ENCODE results near the gene CORIN.
"Not testable (repeated sequence)": the region's sequence is repeated elsewhere in the genome, so short reads cannot be mapped to it uniquely, and the experiment has no call there.

Gene CORIN

DNA sequence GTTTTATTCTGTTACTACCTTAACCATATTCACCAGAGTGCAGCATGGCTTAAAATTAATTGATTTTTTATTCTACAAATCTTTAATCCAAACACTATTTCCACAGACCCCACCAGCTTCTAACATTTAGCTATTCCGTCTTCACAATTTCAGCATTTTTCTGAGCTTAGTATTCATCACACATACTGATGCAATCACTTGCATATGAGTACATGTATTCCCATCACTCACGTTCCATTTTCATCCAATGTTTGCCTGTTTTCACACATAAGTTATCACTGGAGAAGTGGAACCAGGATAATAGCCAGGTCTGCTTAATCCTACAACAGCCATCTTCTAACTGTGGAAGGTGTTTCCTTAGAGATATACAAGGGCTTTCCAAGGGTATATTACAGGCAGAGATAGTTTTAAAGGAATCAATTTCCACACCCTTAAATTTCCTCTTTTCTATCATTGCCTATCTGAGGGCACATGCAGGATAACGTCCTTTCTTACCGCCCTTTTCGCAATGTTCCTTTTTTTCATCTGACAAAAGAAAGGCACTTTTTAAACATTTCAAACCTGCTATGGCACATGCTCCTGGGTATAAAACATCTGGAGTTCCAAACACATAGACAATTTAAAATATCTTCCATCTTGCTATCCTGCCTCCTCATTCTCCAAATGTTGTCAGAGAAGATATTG, 115.8 kb downstream of the CORIN start:
- DNase-seq (ENCODE audit: low spot score): no peak

DNA sequence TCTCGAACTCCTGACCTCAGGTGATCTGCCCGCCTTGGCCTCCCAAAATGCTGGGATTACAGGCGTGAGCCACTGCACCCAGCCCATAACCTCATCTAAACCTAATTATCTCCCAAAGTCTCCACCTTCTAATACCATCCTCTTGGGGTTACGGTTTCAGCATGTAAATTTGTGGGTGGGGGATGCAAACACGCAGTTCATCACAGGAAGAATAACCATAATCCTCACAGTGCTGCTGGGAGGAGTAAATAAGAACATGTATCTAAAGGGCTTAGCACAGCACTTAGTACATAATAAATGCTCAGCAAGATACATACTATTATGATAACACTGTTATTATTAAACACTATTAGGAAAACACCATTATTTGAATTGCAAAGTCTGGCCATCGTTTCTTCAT, 116.4 kb downstream of the CORIN start:
- no peak for DNase-seq (ENCODE audit: low spot score)

DNA sequence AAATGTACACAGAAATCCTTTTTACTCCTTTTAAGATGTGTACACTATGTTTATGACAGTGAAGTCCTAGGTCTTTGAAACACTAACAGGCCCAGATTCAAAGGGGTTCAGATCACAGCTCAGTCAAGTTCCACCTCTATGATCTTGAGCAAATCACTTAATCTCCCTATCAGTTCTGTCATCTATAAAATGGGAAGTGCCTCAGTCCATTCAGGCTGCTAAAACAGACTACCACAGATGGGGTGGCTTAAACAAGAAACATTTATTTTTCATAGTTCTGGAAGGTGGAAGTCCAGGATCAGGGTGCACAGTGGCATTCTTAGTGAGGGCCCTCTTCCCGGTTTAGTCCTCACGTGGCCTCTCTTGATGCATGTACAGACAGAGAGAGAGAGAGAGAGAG, 117.1 kb downstream of the CORIN start:
- no peak for DNase-seq (ENCODE audit: low spot score)

GRCh38 chr4:47719576-47719975, 118.3 kb downstream of the CORIN start:
- DNase-seq (ENCODE audit: low spot score): no peak

DNA sequence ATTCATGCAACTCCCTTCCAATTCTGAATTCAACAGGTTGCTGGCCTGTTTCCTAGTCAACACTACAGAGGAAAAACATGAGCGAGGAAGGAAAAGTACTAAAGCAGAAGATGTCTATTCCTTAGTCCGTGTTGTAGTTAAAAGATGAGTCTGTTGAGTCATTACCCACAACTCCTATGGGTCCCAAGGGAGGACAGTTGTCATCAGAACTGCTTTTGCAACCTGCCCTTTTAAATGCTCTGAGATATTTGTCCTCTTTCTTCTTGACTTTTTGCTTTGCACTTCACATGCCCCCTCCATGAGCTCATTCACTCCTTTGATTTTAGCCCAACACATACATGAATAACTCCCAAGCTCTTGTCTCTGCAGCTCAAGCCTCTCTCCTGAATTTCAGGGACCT, 119.2 kb downstream of the CORIN start:
- DNase-seq (ENCODE audit: low spot score): no peak

GRCh38 chr4:47717188-47717587, 120.7 kb downstream of the CORIN start:
- no peak for DNase-seq (ENCODE audit: low spot score)

GRCh38 chr4:47715716-47716416, 122.0 kb downstream of the CORIN start:
- no peak for DNase-seq (ENCODE audit: low spot score)

DNA sequence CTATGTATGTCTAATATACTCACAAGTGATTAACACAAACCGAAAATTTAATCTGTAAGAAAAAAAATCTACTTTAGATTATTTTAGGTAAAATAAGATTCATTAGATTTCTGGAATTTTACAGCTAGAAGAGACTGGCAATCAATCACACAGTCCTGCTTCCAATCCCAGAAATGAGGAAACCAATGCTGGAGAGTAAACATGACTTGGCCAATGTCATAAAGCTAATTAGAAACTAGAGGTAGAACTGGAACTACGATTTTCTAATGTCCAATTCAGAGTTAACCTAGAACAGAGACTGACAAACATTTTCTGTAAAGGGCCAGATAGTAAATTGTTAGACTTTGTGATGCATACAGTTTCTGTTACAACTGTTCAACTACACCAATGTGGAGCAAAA, 123.6 kb downstream of the CORIN start:
- DNase-seq (ENCODE audit: low spot score): no peak

GRCh38 chr4:47713129-47713834, 124.6 kb downstream of the CORIN start:
- DNase-seq (ENCODE audit: low spot score): no peak

DNA sequence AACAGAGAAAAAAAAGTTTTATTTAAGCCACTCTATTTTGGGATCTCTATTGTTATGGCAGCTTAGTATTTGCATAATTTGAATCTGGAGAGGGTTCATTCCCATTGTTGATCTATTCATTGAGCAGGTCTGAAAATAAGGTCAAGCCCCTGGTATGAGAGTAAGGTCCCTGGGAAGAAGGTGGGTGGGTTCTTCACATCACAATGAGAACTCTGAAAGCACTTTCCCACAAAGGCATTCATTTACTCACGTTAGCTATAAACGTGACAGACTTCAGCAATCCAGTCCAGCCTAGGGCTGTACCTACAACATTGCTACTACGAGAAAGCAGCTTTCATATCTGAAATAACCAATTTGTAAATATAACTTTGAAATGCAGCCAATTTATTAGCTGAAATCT, 126.2 kb downstream of the CORIN start:
- DNase-seq (ENCODE audit: low spot score): no peak

GRCh38 chr4:47711183-47711582, 126.7 kb downstream of the CORIN start:
- DNase-seq (ENCODE audit: low spot score): no peak

GRCh38 chr4:47706352-47706751, 131.5 kb downstream of the CORIN start:
- not testable (repeated sequence) for DNase-seq (ENCODE audit: low spot score)

DNA sequence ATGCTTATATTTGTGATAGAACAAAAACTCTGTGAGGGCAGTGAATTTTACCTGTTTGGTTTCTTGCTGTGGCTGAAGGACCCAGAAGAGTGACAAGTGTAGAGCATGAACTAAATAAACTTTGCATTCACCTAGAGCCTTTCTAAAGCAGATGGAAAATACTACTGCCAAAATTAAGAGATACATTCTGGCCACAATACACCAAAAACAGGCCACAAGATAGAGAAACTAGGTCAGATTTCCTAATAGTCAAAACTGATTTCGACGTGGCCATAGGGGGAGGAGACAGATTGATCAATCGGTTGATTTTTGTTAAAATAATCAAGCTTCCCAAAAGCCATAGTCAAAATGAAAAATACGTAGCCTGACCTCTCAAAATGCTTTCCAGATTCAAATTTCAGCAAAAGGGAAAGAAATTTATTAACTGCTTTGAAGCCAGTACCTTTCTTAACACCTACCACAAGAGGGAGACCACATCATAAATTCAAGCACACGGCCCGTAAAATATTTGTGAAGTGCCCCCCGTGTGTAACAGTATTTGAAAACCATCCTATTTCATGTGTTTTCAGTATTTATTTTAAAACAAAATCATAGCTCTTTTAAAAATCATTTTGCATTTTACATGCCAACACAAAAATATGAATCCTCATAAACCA, 132.4 kb downstream of the CORIN start:
- DNase-seq (ENCODE audit: low spot score): no peak

DNA sequence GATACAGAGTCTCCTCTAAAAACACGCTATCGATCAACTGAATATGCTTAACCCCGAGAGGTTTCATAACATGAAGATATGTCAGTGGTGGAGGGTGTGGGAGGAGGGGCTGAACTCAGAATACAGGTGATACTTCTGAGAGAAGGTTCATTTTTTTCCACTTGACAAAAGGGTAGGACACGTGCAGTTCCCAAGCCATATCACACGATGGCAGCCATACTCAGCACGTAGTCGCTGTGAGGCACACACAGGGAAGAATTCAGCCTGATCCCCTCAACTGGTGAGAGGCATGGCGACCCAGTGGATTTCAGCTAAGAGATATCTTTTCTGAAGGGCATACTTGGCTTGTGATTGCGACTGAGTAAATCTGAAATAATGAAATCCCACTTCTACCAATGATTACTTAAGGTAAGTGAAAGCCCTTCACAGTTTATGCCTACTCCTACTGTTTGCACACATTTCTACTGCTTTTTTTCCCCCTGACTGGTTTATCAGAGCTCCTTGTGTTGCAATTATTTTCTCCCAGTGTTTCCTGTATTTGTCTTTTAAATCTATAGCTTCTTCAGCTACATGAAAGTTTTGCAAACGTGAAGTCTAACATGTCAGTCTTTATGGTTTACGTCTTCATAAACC, 133.1 kb downstream of the CORIN start:
- peak; percentile 26 for DNase-seq (ENCODE audit: low spot score)

DNA sequence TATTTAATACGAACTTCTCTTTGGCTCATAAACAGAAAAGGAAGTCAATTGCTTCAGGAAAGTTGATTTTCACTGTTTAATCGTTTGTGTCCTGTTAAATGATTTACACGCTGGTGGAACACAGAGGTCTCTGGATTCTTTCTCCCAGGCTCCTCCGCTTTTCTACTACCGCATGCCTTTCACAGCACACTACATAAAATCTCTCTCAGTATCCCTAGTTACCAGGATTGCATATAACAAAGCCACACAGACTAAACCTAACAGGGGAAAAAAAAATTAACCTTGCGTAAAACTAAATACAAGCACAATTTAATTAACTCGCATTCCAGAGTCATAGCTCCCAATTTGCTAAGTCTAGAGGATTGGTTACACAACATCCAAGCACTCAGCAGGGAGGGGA, 133.9 kb downstream of the CORIN start:
- no peak for DNase-seq (ENCODE audit: low spot score)

- no peak for DNase-seq (ENCODE audit: low spot score)
Measured at GRCh38 chr4:47703008-47703407, 134.9 kb downstream of the CORIN start.

- DNase-seq (ENCODE audit: low spot score): no peak
Measured at GRCh38 chr4:47701286-47701685, 136.6 kb downstream of the CORIN start.

- no peak for DNase-seq (ENCODE audit: low spot score)
Measured at GRCh38 chr4:47698837-47699236, 139.0 kb downstream of the CORIN start.

DNA sequence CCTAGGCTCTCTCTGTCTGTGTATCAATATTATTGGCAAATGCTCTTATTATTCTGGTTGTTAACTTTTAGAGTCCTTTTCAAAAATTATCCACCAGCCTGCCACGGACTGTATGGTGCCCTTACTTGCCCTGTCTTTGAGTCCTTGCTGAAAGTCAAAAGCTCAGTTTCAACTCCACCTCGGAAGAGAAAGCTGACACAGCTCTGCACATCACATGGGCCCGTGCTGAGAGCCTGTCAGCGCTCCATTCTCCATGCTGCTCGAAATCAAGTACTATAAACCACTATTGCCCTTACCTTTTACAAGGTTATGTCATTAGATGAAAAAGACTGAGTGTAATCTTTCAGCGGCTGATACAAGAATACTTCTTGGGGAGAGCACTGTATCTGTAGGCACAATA, 141.0 kb downstream of the CORIN start:
- DNase-seq (ENCODE audit: low spot score): no peak

DNA sequence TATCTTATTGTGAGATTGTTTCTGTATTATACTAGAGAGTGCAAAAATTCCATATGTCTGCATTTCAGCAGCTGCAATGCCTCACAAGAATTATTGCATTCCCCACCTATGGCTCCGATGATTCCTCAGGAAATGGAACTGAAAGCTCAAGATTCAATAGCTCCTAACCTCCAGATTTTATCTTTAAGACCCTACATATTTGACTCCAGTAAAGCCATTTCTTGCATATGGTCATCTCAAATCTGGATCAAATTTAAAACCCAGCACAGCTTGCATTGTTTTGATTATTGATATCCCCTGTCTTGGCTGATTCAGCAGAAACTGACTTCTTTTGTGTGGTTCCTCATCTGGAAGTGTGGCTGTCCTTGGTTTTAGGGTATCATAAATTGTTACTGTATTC, 142.6 kb downstream of the CORIN start:
- DNase-seq (ENCODE audit: low spot score): no peak

DNA sequence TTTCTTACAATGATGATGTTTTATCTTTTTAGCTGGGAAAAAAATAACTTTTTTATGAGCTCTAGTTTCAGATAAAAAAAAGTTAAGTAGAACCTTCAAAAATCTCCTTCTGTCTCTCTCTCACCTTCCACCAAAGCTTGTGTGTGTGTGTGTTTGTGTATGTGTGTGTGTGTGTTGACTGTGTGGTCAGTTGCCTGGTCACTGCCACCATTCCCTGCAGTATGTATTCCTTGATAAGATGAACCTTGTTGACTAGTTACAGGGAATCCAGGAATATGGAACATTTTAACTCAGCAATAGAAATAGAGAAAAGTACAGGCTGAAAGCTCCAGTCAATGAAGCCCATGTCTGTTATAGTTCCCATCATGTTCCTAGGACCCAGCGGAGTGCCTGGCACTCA, 143.5 kb downstream of the CORIN start:
- no peak for DNase-seq (ENCODE audit: low spot score)

DNA sequence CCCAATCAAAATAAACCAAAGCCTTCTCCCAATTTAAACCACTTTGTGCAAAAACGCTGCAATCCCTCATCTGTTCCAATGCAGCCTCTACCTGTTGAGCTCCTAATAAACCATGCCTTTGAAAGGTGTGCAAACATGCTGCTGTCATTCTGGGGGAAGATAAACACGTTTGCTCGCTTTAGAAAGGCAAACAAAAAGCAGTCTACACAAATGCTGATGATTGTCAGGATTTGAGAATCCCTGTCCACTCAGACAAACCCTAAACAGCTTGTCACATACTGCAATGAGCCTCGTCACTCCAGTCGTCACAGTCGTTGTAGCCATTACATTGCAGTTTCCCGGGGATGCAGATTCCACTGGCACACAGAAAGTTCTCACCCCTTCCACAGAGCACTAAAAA, 145.2 kb downstream of the CORIN start:
- DNase-seq (ENCODE audit: low spot score): no peak
